CD4-positive, CD25-positive, alpha-beta regulatory T cell (primary cell): ENCODE measurements around the gene CNNM4. TPM values are rescaled to one million over a fixed set of nuclear protein-coding genes. Genes with fewer than 3 reads are reported as not detected.
"Not testable (repeated sequence)": the region's sequence is repeated elsewhere in the genome, so short reads cannot be mapped to it uniquely, and the experiment has no call there.

Experiments
- ATAC-seq, 2 donors: fragments of 150-1000 bp; cut with Tn5 transposase; one replicate each; pipeline ENCODE4 v1.10.0; 2021; ENCODE audit warnings: low read depth in 2 of 2, moderate number of reproducible peaks in 2 of 2, moderate library complexity in 1 of 2
- DNase-seq, 3 donors: peaks; one replicate each; pipeline versions ENCODE4 v3.0.0 to v3.0.0-alpha.2; 2012 to 2022; ENCODE audit warnings: mixed read lengths in 1 of 3
- H3K27ac ChIP-seq: one replicate; pipeline ENCODE4 v1.7.0; 2013; ENCODE audit warnings: mild to moderate bottlenecking, low read length; ENCODE audit not compliant: insufficient read depth, poor library complexity, severe bottlenecking
- H3K27me3 ChIP-seq: one replicate; pipeline ENCODE4 v1.7.0; 2013; ENCODE audit warnings: low read length; ENCODE audit not compliant: control insufficient read depth, insufficient read depth
- H3K36me3 ChIP-seq: one replicate; pipeline ENCODE4 v1.7.0; 2013; ENCODE audit warnings: mild to moderate bottlenecking, low read length, moderate library complexity; ENCODE audit not compliant: control insufficient read depth, insufficient read depth
- H3K4me1 ChIP-seq: 2 replicates; pipeline ENCODE4 v1.7.0; 2013; ENCODE audit warnings: mild to moderate bottlenecking, low read length; ENCODE audit not compliant: insufficient read depth, control insufficient read depth, poor library complexity, severe bottlenecking
- H3K4me3 ChIP-seq: one replicate; pipeline ENCODE4 v1.7.0; 2013; ENCODE audit warnings: low read depth, mild to moderate bottlenecking, low read length, moderate library complexity
- H3K9me3 ChIP-seq, 2 experiments: 1 replicate in 1 of 2; 2 replicates in 1 of 2; pipeline ENCODE4 v1.7.0; 2013; ENCODE audit warnings: low read length in 2 of 2, mild to moderate bottlenecking in 1 of 2, moderate library complexity in 1 of 2; ENCODE audit not compliant: control insufficient read depth in 2 of 2
- H3K27ac Mint-ChIP-seq, 3 donors: one replicate each; pipeline ENCODE4 v1.8.0; 2020 to 2022; ENCODE audit warnings: mild to moderate bottlenecking in 3 of 3, mixed read lengths in 3 of 3, moderate library complexity in 2 of 3
- H3K27me3 Mint-ChIP-seq: one replicate; pipeline ENCODE4 v1.8.0; 2022; ENCODE audit warnings: mild to moderate bottlenecking, mixed read lengths
- H3K36me3 Mint-ChIP-seq: one replicate; pipeline ENCODE4 v1.8.0; 2020; ENCODE audit warnings: mixed read lengths
- H3K4me1 Mint-ChIP-seq, 4 donors: one replicate each; pipeline ENCODE4 v1.8.0; 2020 to 2022; ENCODE audit warnings: mixed read lengths in 4 of 4, mild to moderate bottlenecking in 1 of 4
- H3K4me3 Mint-ChIP-seq, 4 donors: one replicate each; pipeline ENCODE4 v1.8.0; 2020 to 2022; ENCODE audit warnings: mild to moderate bottlenecking in 4 of 4, mixed read lengths in 4 of 4, moderate library complexity in 3 of 4
- H3K9me3 Mint-ChIP-seq, 7 donors: one replicate each; pipeline ENCODE4 v1.8.0; 2020 to 2022; ENCODE audit warnings: mixed read lengths in 7 of 7, mild to moderate bottlenecking in 3 of 7, moderate library complexity in 2 of 7
- polyA plus RNA-seq, 4 donors: library from polyadenylated mRNA; unstranded; fragments of 300-500 nt; fragmentation: Illumina TruSeq; gene quantifications; one replicate each; pipeline ENCODE4 v1.2.3, GENCODE V29; 2021
- total RNA-seq: library from RNA; stranded (reverse); gene quantifications from one replicate; pipeline ENCODE4 v1.2.3, GENCODE V29; 2022

Gene CNNM4
- total and polyA plus RNA-seq, 5 donors from 2014 or later, result 0.98 to 11.2 (median 3.1) TPM

- Mint-ChIP-seq H3K4me1 (peaks cover 7 to 23% (median 11%) of the 10 kb centered on the region in 4 donors), H3K27ac (no peak overlapping the region), H3K27me3 (no peaks in the 10 kb centered on the region), H3K4me3 (no peak overlapping the region), H3K9me3 (no peaks in the 10 kb centered on the region), H3K36me3 (peaks cover 11% of the 10 kb centered on the region)
- Histone ChIP-seq H3K4me1 (peaks cover 36% of the 10 kb centered on the region), H3K4me3 (no peak overlapping the region), H3K27me3 (no peaks in the 10 kb centered on the region), H3K36me3 (peaks cover 5% of the 10 kb centered on the region), H3K9me3 (no peaks in the 10 kb centered on the region), H3K27ac (peak overlapping the region; percentile 9)
- no peak for DNase-seq
- no peak for ATAC-seq
Observed at GRCh38 chr2:96802721-96803120, 42.0 kb downstream of the CNNM4 start.

DNA sequence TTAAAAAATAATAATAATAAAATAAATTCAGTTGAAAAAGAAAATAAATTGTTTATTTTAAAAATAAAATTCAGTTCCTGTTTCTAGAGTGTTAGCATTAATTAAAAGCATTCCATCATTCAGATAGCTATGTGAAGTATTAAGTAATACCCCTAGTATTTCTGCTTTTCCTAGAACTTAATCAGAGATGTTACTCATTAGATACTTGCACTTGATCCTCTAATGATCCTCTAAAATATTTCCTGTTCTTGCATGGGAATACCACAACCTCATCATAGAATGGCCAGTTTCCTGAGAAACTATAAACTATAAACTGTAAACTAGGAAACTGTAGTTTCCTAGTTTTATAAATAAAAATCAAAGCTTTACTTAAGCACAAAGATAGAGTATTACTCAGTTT is 44.3 kb downstream of the CNNM4 start:
- Mint-ChIP-seq H3K36me3 (peaks cover 11% of the 10 kb centered on the region), H3K27ac (no peak overlapping the region), H3K9me3 (no peaks in the 10 kb centered on the region), H3K27me3 (no peaks in the 10 kb centered on the region), H3K4me1 (peaks cover 11 to 32% (median 17%) of the 10 kb centered on the region in 4 donors), H3K4me3 (peak overlapping the region in 1 of 4 donors; percentile 18)
- Histone ChIP-seq H3K4me1 (peaks cover 43% of the 10 kb centered on the region), H3K4me3 (no peak overlapping the region), H3K9me3 (no peaks in the 10 kb centered on the region), H3K27me3 (no peaks in the 10 kb centered on the region), H3K36me3 (no peaks in the 10 kb centered on the region), H3K27ac (no peak overlapping the region)
- DNase-seq (no peak), ATAC-seq (no peak)

DNA sequence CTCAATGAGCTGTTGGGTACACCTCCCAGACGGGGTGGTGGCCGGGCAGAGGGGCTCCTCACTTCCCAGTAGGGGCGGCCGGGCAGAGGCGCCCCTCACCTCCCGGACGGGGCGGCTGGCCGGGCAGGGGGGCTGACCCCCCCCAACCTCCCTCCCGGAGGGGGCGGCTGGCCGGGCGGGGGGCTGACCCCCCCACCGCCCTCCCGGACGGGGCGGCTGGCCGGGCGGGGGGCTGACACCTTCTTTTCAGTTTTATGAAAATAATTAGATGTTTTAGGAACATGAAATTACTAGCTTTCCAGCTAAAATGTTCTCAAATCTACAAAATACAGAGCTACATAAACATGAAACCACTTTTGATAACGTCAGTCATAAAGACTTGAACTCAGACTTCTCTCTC is 45.2 kb downstream of the CNNM4 start:
- not testable (repeated sequence) for H3K36me3 ChIP-seq, H3K27me3 Mint-ChIP-seq, ATAC-seq, H3K9me3 ChIP-seq, H3K9me3 Mint-ChIP-seq, H3K27me3 ChIP-seq, DNase-seq
- peak overlapping the region; percentile 95 to 100 (median 99) for H3K27ac Mint-ChIP-seq
- Histone ChIP-seq H3K27ac (peak overlapping the region; percentile 76), H3K4me3 (peak overlapping the region; percentile 77), H3K4me1 (peaks cover 38% of the 10 kb centered on the region)
- peaks cover 11 to 38% (median 17%) of the 10 kb centered on the region in 4 donors for H3K4me1 Mint-ChIP-seq
- H3K4me3 Mint-ChIP-seq, result peak overlapping the region; percentile 82 to 95 (median 87)
- H3K36me3 Mint-ChIP-seq, result peaks cover 11% of the 10 kb centered on the region

GRCh38 chr2:96806468-96807126 is 45.9 kb downstream of the CNNM4 start:
- Histone ChIP-seq H3K27ac (peak overlapping the region; percentile 76), H3K9me3 (no peaks in the 10 kb centered on the region), H3K36me3 (no peaks in the 10 kb centered on the region), H3K4me3 (peak overlapping the region; percentile 77), H3K27me3 (no peaks in the 10 kb centered on the region), H3K4me1 (peaks cover 32% of the 10 kb centered on the region)
- Mint-ChIP-seq H3K27ac (peak overlapping the region; percentile 95 to 100 (median 99)), H3K4me3 (peak overlapping the region; percentile 82 to 95 (median 87)), H3K4me1 (peaks cover 11 to 41% (median 18%) of the 10 kb centered on the region in 4 donors), H3K27me3 (no peaks in the 10 kb centered on the region), H3K9me3 (no peaks in the 10 kb centered on the region), H3K36me3 (peaks cover 11% of the 10 kb centered on the region)
- DNase-seq, result peak in 2 of 3 donors; percentile 77 to 78
- peak; percentile 79 for ATAC-seq

- Histone ChIP-seq H3K27me3 (no peaks in the 10 kb centered on the region), H3K4me1 (peaks cover 28% of the 10 kb centered on the region), H3K36me3 (no peaks in the 10 kb centered on the region), H3K27ac (peak overlapping the region; percentile 76), H3K4me3 (peak overlapping the region; percentile 77), H3K9me3 (no peaks in the 10 kb centered on the region)
- H3K27me3 Mint-ChIP-seq, result no peaks in the 10 kb centered on the region
- H3K27ac Mint-ChIP-seq, result peak overlapping the region; percentile 95 to 100 (median 99)
- H3K9me3 Mint-ChIP-seq, result no peaks in the 10 kb centered on the region
- no peak for ATAC-seq
- peak overlapping the region; percentile 82 to 95 (median 87) for H3K4me3 Mint-ChIP-seq
- DNase-seq, result no peak
- peaks cover 11 to 45% (median 23%) of the 10 kb centered on the region in 4 donors for H3K4me1 Mint-ChIP-seq
- peaks cover 11% of the 10 kb centered on the region for H3K36me3 Mint-ChIP-seq
Observed at GRCh38 chr2:96807127-96807471, 46.4 kb downstream of the CNNM4 start.

DNA sequence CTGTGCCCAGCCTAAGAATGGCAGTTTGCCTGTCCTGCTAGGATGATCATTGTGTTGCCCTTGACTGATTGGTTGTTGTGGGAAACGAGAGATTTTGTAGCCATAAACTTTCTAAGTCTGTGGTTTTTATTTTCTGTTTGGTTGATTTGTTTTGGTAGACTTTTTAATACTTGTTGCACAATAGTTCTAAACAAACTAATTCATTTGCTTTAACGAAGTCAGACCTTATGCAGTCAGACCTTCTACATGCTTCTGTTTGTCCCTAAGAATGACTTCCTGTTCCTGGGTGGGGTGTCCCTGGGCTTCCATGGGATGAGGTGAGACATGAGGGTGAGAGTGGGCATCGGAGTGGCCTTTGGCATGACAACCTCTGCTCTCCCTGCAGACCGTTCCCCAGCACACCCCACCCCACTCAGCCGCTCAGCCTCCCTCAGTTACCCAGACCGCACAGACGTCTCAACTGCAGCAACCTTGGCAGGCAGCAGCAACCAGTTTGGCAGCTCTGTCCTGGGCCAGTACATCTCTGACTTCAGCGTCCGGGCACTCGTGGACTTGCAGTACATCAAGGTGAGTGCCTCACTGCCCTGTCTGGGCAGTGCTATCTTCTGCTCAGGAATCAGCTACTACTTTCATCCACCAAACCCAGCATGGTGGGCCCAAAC is 47.6 kb downstream of the CNNM4 start:
- H3K27ac Mint-ChIP-seq, result peak overlapping the region; percentile 76 to 95 (median 92)
- no peak overlapping the region for H3K27ac ChIP-seq
- no peaks in the 10 kb centered on the region for H3K9me3 ChIP-seq
- no peaks in the 10 kb centered on the region for H3K27me3 ChIP-seq
- no peak for ATAC-seq
- H3K27me3 Mint-ChIP-seq, result no peaks in the 10 kb centered on the region
- no peak overlapping the region for H3K4me3 ChIP-seq
- peaks cover 16 to 51% (median 29%) of the 10 kb centered on the region in 4 donors for H3K4me1 Mint-ChIP-seq
- no peaks in the 10 kb centered on the region for H3K36me3 ChIP-seq
- DNase-seq, result no peak
- H3K36me3 Mint-ChIP-seq, result peaks cover 14% of the 10 kb centered on the region
- peaks cover 23% of the 10 kb centered on the region for H3K4me1 ChIP-seq
- H3K9me3 Mint-ChIP-seq, result no peaks in the 10 kb centered on the region
- peak overlapping the region in 3 of 4 donors; percentile 31 to 51 (median 48) for H3K4me3 Mint-ChIP-seq

GRCh38 chr2:96809216-96809882 is 48.6 kb downstream of the CNNM4 start:
- Histone ChIP-seq H3K9me3 (no peaks in the 10 kb centered on the region), H3K4me1 (peaks cover 23% of the 10 kb centered on the region), H3K27me3 (no peaks in the 10 kb centered on the region), H3K4me3 (no peak overlapping the region), H3K27ac (no peak overlapping the region), H3K36me3 (no peaks in the 10 kb centered on the region)
- DNase-seq, result no peak
- no peaks in the 10 kb centered on the region for H3K9me3 Mint-ChIP-seq
- H3K27ac Mint-ChIP-seq, result peak overlapping the region in 2 of 3 donors; percentile 85 to 95
- no peaks in the 10 kb centered on the region for H3K27me3 Mint-ChIP-seq
- H3K4me3 Mint-ChIP-seq, result peak overlapping the region in 1 of 4 donors; percentile 28
- ATAC-seq, result no peak
- peaks cover 14% of the 10 kb centered on the region for H3K36me3 Mint-ChIP-seq
- peaks cover 16 to 56% (median 31%) of the 10 kb centered on the region in 4 donors for H3K4me1 Mint-ChIP-seq
